ENCODE measurements around the gene TIGD6. TPM values are rescaled to one million over a fixed set of nuclear protein-coding genes. Genes with fewer than 3 reads are reported as not detected.

Gene TIGD6
- total RNA-seq, 2 donors from 2014 or later: 1.6 to 2.3 TPM

DNA sequence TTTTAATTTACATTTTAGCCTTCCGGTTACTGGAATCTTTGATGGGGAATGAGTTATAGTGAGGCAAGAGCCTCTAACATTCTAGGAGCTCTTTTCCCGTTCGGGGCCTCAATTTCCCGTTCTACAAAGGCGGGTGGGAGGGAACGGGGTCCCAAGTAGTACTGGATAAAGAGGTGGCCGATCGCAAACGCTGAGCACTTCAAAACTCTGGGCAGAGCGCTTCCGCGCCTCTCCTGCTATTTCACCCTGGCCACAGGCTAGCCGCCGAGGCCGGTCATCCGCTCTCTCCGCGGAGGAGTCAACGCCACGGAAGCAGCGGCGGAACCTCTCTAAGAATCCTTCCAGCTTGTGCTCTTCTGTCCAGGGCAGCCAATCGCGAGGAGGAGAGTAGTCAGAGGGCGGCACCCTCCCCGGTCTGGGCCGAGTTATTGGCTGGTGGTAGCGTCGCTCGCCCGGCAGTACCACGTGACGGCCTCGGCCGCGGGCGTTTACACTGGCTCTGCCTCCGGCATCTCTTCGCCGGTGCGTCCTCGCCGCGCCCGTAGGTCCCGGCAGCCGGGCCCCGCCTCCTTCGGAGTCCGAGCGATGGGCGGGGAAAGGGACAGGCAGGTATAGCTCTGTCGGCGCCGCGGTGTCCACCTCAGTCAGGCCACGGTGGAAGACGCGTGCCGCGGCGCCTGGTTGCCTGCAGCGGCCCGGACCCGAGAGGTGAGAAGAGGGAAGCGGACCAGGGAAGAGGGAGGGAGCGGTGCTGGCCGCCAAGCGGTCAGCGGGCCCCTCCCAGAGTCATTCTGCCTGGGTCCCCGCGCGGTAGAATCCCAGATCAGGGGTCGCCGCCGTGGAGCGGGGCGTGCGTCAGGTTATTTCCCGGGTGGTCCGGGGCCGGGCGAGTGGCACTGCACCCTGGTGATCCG lies 39.9 kb downstream of the TIGD6 start, which contains the start of gene SLC26A2:
SLC26A2 (plus strand) TSS at position 487 of the 914 bp plus-strand sequence. CDS start 16,895 bp downstream, outside the sequence.
- H3K4me1 ChIP-seq: peaks cover 0 to 19% of the 10 kb centered on the region in 2 donors
- H3K36me3 ChIP-seq: no peaks in the 10 kb centered on the region
- H3K4me3 ChIP-seq: peak within 1 kb of the TSS; percentile 78 to 85
- peak within 1 kb of the TSS; percentile 76 to 88 for H3K27ac ChIP-seq
- TF ChIP-seq, protein P1, sequence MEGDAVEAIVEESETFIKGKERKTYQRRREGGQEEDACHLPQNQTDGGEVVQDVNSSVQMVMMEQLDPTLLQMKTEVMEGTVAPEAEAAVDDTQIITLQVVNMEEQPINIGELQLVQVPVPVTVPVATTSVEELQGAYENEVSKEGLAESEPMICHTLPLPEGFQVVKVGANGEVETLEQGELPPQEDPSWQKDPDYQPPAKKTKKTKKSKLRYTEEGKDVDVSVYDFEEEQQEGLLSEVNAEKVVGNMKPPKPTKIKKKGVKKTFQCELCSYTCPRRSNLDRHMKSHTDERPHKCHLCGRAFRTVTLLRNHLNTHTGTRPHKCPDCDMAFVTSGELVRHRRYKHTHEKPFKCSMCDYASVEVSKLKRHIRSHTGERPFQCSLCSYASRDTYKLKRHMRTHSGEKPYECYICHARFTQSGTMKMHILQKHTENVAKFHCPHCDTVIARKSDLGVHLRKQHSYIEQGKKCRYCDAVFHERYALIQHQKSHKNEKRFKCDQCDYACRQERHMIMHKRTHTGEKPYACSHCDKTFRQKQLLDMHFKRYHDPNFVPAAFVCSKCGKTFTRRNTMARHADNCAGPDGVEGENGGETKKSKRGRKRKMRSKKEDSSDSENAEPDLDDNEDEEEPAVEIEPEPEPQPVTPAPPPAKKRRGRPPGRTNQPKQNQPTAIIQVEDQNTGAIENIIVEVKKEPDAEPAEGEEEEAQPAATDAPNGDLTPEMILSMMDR (IDR thresholded peaks at IDR 0.05): no peak
- peak; percentile 99 for DNase-seq (ENCODE audit: low spot score)
- H3K27me3 ChIP-seq: no peaks in the 10 kb centered on the region
- no peaks in the 10 kb centered on the region for H3K9me3 ChIP-seq

DNA sequence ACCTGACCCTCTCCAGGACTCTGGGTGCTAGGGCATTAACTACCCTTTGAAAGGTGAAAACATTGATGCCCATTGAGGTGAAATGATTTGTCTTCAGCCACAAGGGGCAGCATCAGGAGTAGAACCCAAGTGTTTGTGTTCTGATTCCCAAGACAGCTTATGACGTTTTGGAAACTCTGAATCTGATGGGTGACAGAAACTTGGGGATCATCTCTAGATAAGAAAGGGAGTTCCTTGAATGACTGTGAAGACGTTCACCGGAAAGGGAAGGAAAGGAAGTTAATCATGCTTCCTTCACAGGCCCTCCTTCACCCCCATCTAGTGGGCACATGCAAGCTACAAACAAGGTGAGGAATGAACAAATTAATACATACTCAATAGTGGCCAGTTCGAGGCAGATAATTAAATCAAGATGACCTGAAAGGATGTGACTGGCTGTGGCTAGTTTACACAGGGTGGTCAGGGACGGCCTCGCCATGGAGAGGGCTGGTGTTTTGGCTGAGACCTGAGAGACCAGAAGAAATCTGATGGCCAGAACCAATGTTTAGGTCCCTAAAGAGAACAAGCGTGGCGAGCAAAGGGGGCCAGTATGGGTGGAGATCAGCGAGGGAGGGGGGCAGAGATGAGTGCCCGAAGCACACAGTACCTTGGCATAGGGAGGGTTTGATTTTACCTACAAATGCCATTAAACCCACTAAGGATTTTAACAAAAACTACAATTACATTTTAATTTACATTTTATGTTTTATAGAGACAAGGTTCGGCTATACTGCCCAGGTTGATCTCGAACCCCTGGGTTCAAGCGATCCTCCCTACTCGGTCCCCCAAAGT lies 40.8 kb downstream of the TIGD6 start:
- TF ChIP-seq, protein P1 (IDR thresholded peaks at IDR 0.05): peak in 1 of 2 donors; percentile 63
- DNase-seq (ENCODE audit: low spot score): no peak
- no peaks in the 10 kb centered on the region for H3K9me3 ChIP-seq
- H3K36me3 ChIP-seq: no peaks in the 10 kb centered on the region
- no peaks in the 10 kb centered on the region for H3K27me3 ChIP-seq
- H3K4me3 ChIP-seq: peak overlapping the region; percentile 78 to 85
- peak overlapping the region; percentile 76 to 88 for H3K27ac ChIP-seq
- peaks cover 0 to 19% of the 10 kb centered on the region in 2 donors for H3K4me1 ChIP-seq

- Histone ChIP-seq H3K27ac (no peak overlapping the region), H3K9me3 (no peaks in the 10 kb centered on the region), H3K36me3 (no peaks in the 10 kb centered on the region), H3K4me3 (no peak overlapping the region), H3K27me3 (no peaks in the 10 kb centered on the region), H3K4me1 (peaks cover 0 to 19% of the 10 kb centered on the region in 2 donors)
- DNase-seq (ENCODE audit: low spot score): no peak
- TF ChIP-seq, protein P1 (IDR thresholded peaks at IDR 0.05): no peak
Measured at GRCh38 chr5:149957855-149958254, 42.6 kb downstream of the TIGD6 start.

DNA sequence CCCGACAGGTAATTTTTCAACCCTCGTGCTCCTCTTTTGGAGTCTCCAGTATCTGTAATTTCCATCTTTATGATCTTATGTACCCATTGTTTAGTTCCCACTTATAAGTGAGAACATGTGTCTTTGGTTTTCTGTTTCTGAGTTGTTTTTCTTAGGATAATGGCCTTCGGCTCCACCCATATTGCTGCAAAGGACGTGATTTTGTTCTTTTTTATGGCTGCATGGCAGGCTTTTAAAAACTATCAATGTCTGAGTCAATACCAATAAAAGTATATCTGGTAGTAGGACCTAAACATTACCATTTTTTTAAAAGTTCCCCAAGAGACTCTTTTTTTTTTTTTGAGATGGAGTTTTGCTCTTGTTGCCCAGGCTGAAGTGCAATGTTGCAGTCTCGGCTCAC lies 43.8 kb downstream of the TIGD6 start:
- TF ChIP-seq, protein P1 (IDR thresholded peaks at IDR 0.05): no peak
- Histone ChIP-seq H3K27me3 (no peaks in the 10 kb centered on the region), H3K9me3 (no peaks in the 10 kb centered on the region), H3K27ac (no peak overlapping the region), H3K36me3 (no peaks in the 10 kb centered on the region), H3K4me3 (no peak overlapping the region), H3K4me1 (peaks cover 0 to 16% of the 10 kb centered on the region in 2 donors)
- no peak for DNase-seq (ENCODE audit: low spot score)

GRCh38 chr5:149954798-149955197 lies 45.7 kb downstream of the TIGD6 start:
- TF ChIP-seq, protein P1 (IDR thresholded peaks at IDR 0.05): no peak
- no peaks in the 10 kb centered on the region for H3K27me3 ChIP-seq
- no peak for DNase-seq (ENCODE audit: low spot score)
- no peaks in the 10 kb centered on the region for H3K9me3 ChIP-seq
- no peak overlapping the region for H3K27ac ChIP-seq
- peaks cover 0 to 4% of the 10 kb centered on the region in 2 donors for H3K4me1 ChIP-seq
- no peaks in the 10 kb centered on the region for H3K36me3 ChIP-seq
- no peak overlapping the region for H3K4me3 ChIP-seq
